SJCRH30 (cell line): ENCODE measurements around the gene SLIT1. TPM values are rescaled to one million over a fixed set of nuclear protein-coding genes. Genes with fewer than 3 reads are reported as not detected.

Source experiments
- DNase-seq, 2 experiments: peaks; one replicate each; pipeline ENCODE4 v3.0.0-alpha.2; 2015 to 2020
- H3K27ac ChIP-seq: fragments of 250-450 bp; sonication (Bioruptor Pico); 2 replicates; pipeline ENCODE4 v1.5.1; 2020; ENCODE audit warnings: mild to moderate bottlenecking, moderate library complexity
- H3K27me3 ChIP-seq: fragments of 250-450 bp; sonication (Bioruptor Pico); 2 replicates; pipeline ENCODE4 v1.5.1; 2020; ENCODE audit warnings: mild to moderate bottlenecking, moderate library complexity
- H3K36me3 ChIP-seq: fragments of 250-450 bp; sonication (Bioruptor Pico); 2 replicates; pipeline ENCODE4 v1.5.1; 2020; ENCODE audit warnings: mild to moderate bottlenecking, moderate library complexity
- H3K4me1 ChIP-seq: fragments of 250-450 bp; sonication (Bioruptor Pico); 2 replicates; pipeline ENCODE4 v1.5.1; 2020; ENCODE audit warnings: mild to moderate bottlenecking, moderate library complexity
- H3K4me3 ChIP-seq: fragments of 250-450 bp; sonication (Bioruptor Pico); 2 replicates; pipeline ENCODE4 v1.5.1; 2020; ENCODE audit warnings: mild to moderate bottlenecking, moderate library complexity
- H3K9me3 ChIP-seq: fragments of 250-450 bp; sonication (Bioruptor Pico); replicated peaks from 2 replicates; pipeline ENCODE4 v1.5.1; 2020; ENCODE audit warnings: mild to moderate bottlenecking, moderate library complexity
- total RNA-seq: library from RNA; depleted of rRNA; stranded (reverse); fragments of >200 nt; shearing (Covaris generic); gene quantifications from 2 replicates; pipeline ENCODE4 v1.2.3, GENCODE V29; 2014

The SLIT1 gene
- total RNA-seq, 1 experiment from 2014 or later = 0.04 TPM

- no peak for DNase-seq
- Histone ChIP-seq H3K4me3 (no peak overlapping the region), H3K27ac (no peak overlapping the region)
Observed at GRCh38 chr10:97018251-97019212, 167.2 kb downstream of the SLIT1 start.

GRCh38 chr10:97017474-97017903, 168.3 kb downstream of the SLIT1 start:
- Histone ChIP-seq H3K4me1 (peaks cover 20% of the 10 kb centered on the region), H3K9me3 (no peaks in the 10 kb centered on the region), H3K4me3 (no peak overlapping the region), H3K27ac (no peak overlapping the region), H3K36me3 (no peaks in the 10 kb centered on the region), H3K27me3 (no peaks in the 10 kb centered on the region)
- no peak for DNase-seq

More at GRCh38 chr10:97018251-97019212, 167.2 kb downstream of the SLIT1 start:
- no peaks in the 10 kb centered on the region for H3K36me3 ChIP-seq
- H3K4me1 ChIP-seq = peaks cover 20% of the 10 kb centered on the region
- no peaks in the 10 kb centered on the region for H3K9me3 ChIP-seq
- H3K27me3 ChIP-seq = no peaks in the 10 kb centered on the region

- H3K9me3 ChIP-seq = no peaks in the 10 kb centered on the region
- no peaks in the 10 kb centered on the region for H3K27me3 ChIP-seq
- no peak overlapping the region for H3K27ac ChIP-seq
- no peaks in the 10 kb centered on the region for H3K36me3 ChIP-seq
- peak in 1 of 2 experiments; percentile 44 for DNase-seq
- H3K4me3 ChIP-seq = no peak overlapping the region
- peaks cover 20% of the 10 kb centered on the region for H3K4me1 ChIP-seq
Observed at GRCh38 chr10:97016728-97017473, 168.9 kb downstream of the SLIT1 start.

- no peaks in the 10 kb centered on the region for H3K27me3 ChIP-seq
- H3K4me3 ChIP-seq = no peak overlapping the region
- H3K4me1 ChIP-seq = peaks cover 12% of the 10 kb centered on the region
- no peaks in the 10 kb centered on the region for H3K36me3 ChIP-seq
- H3K9me3 ChIP-seq = no peaks in the 10 kb centered on the region
- H3K27ac ChIP-seq = no peak overlapping the region
- no peak for DNase-seq
Observed at GRCh38 chr10:97015240-97015639, 170.5 kb downstream of the SLIT1 start.

- H3K27me3 ChIP-seq = no peaks in the 10 kb centered on the region
- DNase-seq = no peak
- H3K36me3 ChIP-seq = no peaks in the 10 kb centered on the region
- no peaks in the 10 kb centered on the region for H3K9me3 ChIP-seq
- H3K4me1 ChIP-seq = peaks cover 8% of the 10 kb centered on the region
- no peak overlapping the region for H3K4me3 ChIP-seq
- no peak overlapping the region for H3K27ac ChIP-seq
Observed at GRCh38 chr10:97013983-97014382, 171.8 kb downstream of the SLIT1 start.

GRCh38 chr10:97013568-97013967, 172.2 kb downstream of the SLIT1 start:
- Histone ChIP-seq H3K27ac (no peak overlapping the region), H3K9me3 (no peaks in the 10 kb centered on the region), H3K4me1 (peaks cover 8% of the 10 kb centered on the region), H3K36me3 (no peaks in the 10 kb centered on the region), H3K27me3 (no peaks in the 10 kb centered on the region), H3K4me3 (no peak overlapping the region)
- DNase-seq = no peak

GRCh38 chr10:97012470-97012869, 173.3 kb downstream of the SLIT1 start:
- H3K4me3 ChIP-seq = no peak overlapping the region
- no peaks in the 10 kb centered on the region for H3K27me3 ChIP-seq
- peaks cover 8% of the 10 kb centered on the region for H3K4me1 ChIP-seq
- DNase-seq = no peak
- H3K9me3 ChIP-seq = no peaks in the 10 kb centered on the region
- H3K36me3 ChIP-seq = no peaks in the 10 kb centered on the region
- H3K27ac ChIP-seq = no peak overlapping the region

GRCh38 chr10:97011397-97011796, 174.4 kb downstream of the SLIT1 start:
- no peaks in the 10 kb centered on the region for H3K36me3 ChIP-seq
- DNase-seq = no peak
- H3K27ac ChIP-seq = no peak overlapping the region
- no peak overlapping the region for H3K4me3 ChIP-seq
- H3K4me1 ChIP-seq = peaks cover under 1% of the 10 kb centered on the region; the same call in 1 of the 2 replicates
- no peaks in the 10 kb centered on the region for H3K27me3 ChIP-seq
- no peaks in the 10 kb centered on the region for H3K9me3 ChIP-seq

- DNase-seq = no peak
- Histone ChIP-seq H3K4me1 (no peaks in the 10 kb centered on the region), H3K9me3 (no peaks in the 10 kb centered on the region), H3K36me3 (no peaks in the 10 kb centered on the region), H3K4me3 (no peak overlapping the region), H3K27ac (no peak overlapping the region), H3K27me3 (no peaks in the 10 kb centered on the region)
Observed at GRCh38 chr10:97010695-97011206, 175.0 kb downstream of the SLIT1 start.

- H3K9me3 ChIP-seq = no peaks in the 10 kb centered on the region
- DNase-seq = no peak
Observed at GRCh38 chr10:97007417-97007816, 178.3 kb downstream of the SLIT1 start.

GRCh38 chr10:97006364-97006763, 179.4 kb downstream of the SLIT1 start:
- Histone ChIP-seq H3K4me1 (no peaks in the 10 kb centered on the region), H3K4me3 (no peak overlapping the region), H3K27ac (no peak overlapping the region), H3K36me3 (no peaks in the 10 kb centered on the region), H3K27me3 (no peaks in the 10 kb centered on the region), H3K9me3 (no peaks in the 10 kb centered on the region)
- no peak for DNase-seq

More at GRCh38 chr10:97007417-97007816, 178.3 kb downstream of the SLIT1 start:
- H3K36me3 ChIP-seq = no peaks in the 10 kb centered on the region
- no peaks in the 10 kb centered on the region for H3K4me1 ChIP-seq
- H3K27me3 ChIP-seq = no peaks in the 10 kb centered on the region
- no peak overlapping the region for H3K27ac ChIP-seq
- no peak overlapping the region for H3K4me3 ChIP-seq

- no peak for DNase-seq
- Histone ChIP-seq H3K4me1 (no peaks in the 10 kb centered on the region), H3K27ac (no peak overlapping the region), H3K4me3 (no peak overlapping the region), H3K36me3 (no peaks in the 10 kb centered on the region), H3K27me3 (no peaks in the 10 kb centered on the region), H3K9me3 (no peaks in the 10 kb centered on the region)
Observed at GRCh38 chr10:97005349-97005748, 180.4 kb downstream of the SLIT1 start.

- H3K4me3 ChIP-seq = no peak overlapping the region
- H3K36me3 ChIP-seq = no peaks in the 10 kb centered on the region
- no peak for DNase-seq
- H3K4me1 ChIP-seq = no peaks in the 10 kb centered on the region
- no peak overlapping the region for H3K27ac ChIP-seq
- no peaks in the 10 kb centered on the region for H3K9me3 ChIP-seq
- no peaks in the 10 kb centered on the region for H3K27me3 ChIP-seq
Observed at GRCh38 chr10:97004591-97004990, 181.2 kb downstream of the SLIT1 start.

- no peak overlapping the region for H3K4me3 ChIP-seq
- H3K27ac ChIP-seq = no peak overlapping the region
- no peaks in the 10 kb centered on the region for H3K36me3 ChIP-seq
- no peaks in the 10 kb centered on the region for H3K27me3 ChIP-seq
- no peak for DNase-seq
- H3K9me3 ChIP-seq = no peaks in the 10 kb centered on the region
- H3K4me1 ChIP-seq = no peaks in the 10 kb centered on the region
Observed at GRCh38 chr10:97003804-97004201, 182.0 kb downstream of the SLIT1 start.
